ENCODE data around the gene XRCC1. TPM values are rescaled to one million over a fixed set of nuclear protein-coding genes. Genes with fewer than 3 reads are reported as not detected.

Gene XRCC1
- total RNA-seq, result 10 to 100 TPM; 11.2 to 21.3 (median 16.6) TPM
- 10 to 100 TPM; 11.3 to 19.3 TPM for polyA plus RNA-seq
- long read RNA-seq, donor 1, partial matches to known transcripts, result 7 of 9 reads
- long read RNA-seq, donor 1, other reads (novel, unspliced or antisense), result 0 of 9 reads
- long read RNA-seq, donor 2, transcript XRCC1-201 (17 exons, 2,802 nt), result major isoform, 46 of 83 reads
- long read RNA-seq, donor 2, partial matches to known transcripts, result 29 of 83 reads
- long read RNA-seq, donor 2, other reads (novel, unspliced or antisense), result 8 of 83 reads
- long read RNA-seq, donor 3, partial matches to known transcripts, result 3 of 6 reads
- long read RNA-seq, donor 3, other reads (novel, unspliced or antisense), result 1 of 6 reads

DNA sequence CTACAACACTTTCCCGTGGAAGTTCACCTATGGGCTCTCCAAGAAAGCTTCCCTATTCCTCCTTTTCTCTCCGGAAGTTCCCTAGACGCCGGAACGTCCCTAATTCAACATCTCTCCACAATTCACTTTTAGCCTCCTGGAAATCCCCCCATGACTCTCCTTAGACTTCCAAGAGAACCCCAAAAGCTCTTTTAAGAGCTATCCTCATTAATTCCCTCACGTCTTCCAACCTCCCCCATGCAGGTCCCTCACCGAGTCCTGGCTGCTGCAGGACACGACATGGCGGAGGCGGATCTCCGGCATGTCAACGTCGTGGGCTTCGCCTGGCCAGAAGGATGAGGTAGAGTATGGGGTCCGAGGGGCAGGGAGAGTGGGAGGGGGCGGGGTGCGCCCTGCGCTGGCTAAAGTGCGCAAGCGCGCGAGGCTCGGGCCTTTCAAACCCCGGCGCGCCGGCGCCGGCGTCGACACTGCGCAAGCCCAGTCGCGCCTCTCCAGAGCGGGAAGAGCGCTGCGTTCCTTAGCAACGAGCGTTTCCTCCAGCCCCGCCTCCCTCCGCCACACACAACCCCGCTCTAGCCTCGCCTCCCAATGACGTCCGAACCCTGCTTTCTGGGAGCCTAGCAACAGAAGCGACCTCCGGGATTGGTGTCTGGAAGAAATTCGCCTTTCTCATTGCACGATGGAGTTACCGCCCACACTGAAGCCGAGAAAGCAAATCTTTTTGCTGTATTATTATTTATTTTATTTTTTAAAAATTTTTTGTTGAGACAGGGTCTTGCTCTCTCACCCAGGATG lies at the start of gene XRCC1, which contains the start of gene PINLYP:
Gene XRCC1, minus strand, starts transcription at position 372 of the 795 bp plus-strand sequence. Its CDS starts 69 bp downstream, at position 303.
Gene PINLYP, plus strand, starts transcription at position 646 of the 795 bp plus-strand sequence. CDS start 1,391 bp downstream, outside the sequence.
- H3K9me3 ChIP-seq, result no peaks in the 10 kb centered on the region
- WGBS, 4 donors, result 0% methylated on average over 49 to 51 of the region's 51 CpGs
- peak; percentile 99 to 100 (median 100) for ATAC-seq
- DNase-seq, result peak; percentile 98 to 99 (median 99)
- peak within 1 kb of the TSS; percentile 57 to 96 (median 87) for H3K4me3 ChIP-seq
- intact Hi-C loops (cut with DNase I), result loop anchor here in 7 of 10 donors (1.0 to 2.0 kb wide), 3 partner anchors 21 to 23 kb away; partner anchors contain the start of genes IRGQ (in 6 of the 7) and ZNF576 (in 6 of the 7)
- peak in 1 of 2 donors; percentile 57 for TF ChIP-seq POLR2A (IDR thresholded peaks at IDR 0.05)
- TF ChIP-seq, protein P1, sequence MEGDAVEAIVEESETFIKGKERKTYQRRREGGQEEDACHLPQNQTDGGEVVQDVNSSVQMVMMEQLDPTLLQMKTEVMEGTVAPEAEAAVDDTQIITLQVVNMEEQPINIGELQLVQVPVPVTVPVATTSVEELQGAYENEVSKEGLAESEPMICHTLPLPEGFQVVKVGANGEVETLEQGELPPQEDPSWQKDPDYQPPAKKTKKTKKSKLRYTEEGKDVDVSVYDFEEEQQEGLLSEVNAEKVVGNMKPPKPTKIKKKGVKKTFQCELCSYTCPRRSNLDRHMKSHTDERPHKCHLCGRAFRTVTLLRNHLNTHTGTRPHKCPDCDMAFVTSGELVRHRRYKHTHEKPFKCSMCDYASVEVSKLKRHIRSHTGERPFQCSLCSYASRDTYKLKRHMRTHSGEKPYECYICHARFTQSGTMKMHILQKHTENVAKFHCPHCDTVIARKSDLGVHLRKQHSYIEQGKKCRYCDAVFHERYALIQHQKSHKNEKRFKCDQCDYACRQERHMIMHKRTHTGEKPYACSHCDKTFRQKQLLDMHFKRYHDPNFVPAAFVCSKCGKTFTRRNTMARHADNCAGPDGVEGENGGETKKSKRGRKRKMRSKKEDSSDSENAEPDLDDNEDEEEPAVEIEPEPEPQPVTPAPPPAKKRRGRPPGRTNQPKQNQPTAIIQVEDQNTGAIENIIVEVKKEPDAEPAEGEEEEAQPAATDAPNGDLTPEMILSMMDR (IDR thresholded peaks at IDR 0.05), result no peak
- H3K36me3 ChIP-seq, result peaks cover 0 to 26% (median 11%) of the 10 kb centered on the region in 9 donors
- H3K4me1 ChIP-seq, result peaks cover 6 to 24% (median 13%) of the 10 kb centered on the region in 12 donors
- peak within 1 kb of the TSS in 11 of 12 donors; percentile 49 to 93 (median 83) for H3K27ac ChIP-seq
- H3K27me3 ChIP-seq, result no peaks in the 10 kb centered on the region

DNA sequence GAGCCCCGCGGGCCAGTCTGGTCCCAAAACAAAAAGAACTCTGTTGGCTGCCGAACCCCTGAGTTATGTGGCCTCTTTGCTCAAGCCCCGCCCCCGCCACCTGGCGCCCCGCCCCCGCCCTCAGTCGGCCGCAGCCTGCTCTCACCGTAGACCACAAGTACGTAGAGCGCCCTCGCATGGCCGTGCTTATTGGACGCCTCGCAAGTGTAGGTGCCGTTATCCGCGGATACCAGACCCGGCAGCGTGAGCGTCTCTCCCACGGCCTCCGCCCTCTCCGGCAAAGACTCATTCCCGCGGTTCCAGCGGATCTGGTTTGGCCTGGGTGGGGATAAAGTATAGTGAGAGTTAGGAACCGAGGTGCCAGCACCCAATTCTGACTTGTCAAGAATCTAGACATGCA lies 49.6 kb upstream of the XRCC1 start:
- no peak for TF ChIP-seq POLR2A (IDR thresholded peaks at IDR 0.05)
- TF ChIP-seq, protein P1 (IDR thresholded peaks at IDR 0.05), result peak in 1 of 12 donors; percentile 16
- H3K27ac ChIP-seq, result no peak overlapping the region
- H3K4me1 ChIP-seq, result peaks cover 0 to 9% (median 6%) of the 10 kb centered on the region in 12 donors
- peak in 1 of 4 donors; percentile 34 for ATAC-seq
- H3K9me3 ChIP-seq, result no peaks in the 10 kb centered on the region
- 21 to 37% (median 30%) methylated on average over 17 to 30 of the region's 30 CpGs for WGBS, 4 donors
- H3K27me3 ChIP-seq, result peaks cover 0 to 2% (median 0%) of the 10 kb centered on the region in 9 donors
- no peaks in the 10 kb centered on the region for H3K36me3 ChIP-seq
- DNase-seq, result peak in 3 of 5 donors; percentile 36 to 81 (median 50)
- no peak overlapping the region for H3K4me3 ChIP-seq
- intact Hi-C loops (cut with DNase I), result no loop called here

GRCh38 chr19:43623889-43624670 lies 48.8 kb upstream of the XRCC1 start:
- Histone ChIP-seq H3K4me3 (no peak overlapping the region), H3K36me3 (no peaks in the 10 kb centered on the region), H3K4me1 (peaks cover 0 to 10% (median 6%) of the 10 kb centered on the region in 12 donors), H3K9me3 (no peaks in the 10 kb centered on the region), H3K27ac (no peak overlapping the region), H3K27me3 (peaks cover 0 to 2% (median 0%) of the 10 kb centered on the region in 9 donors)
- no peak for TF ChIP-seq POLR2A (IDR thresholded peaks at IDR 0.05)
- TF ChIP-seq, protein P1 (IDR thresholded peaks at IDR 0.05), result no peak
- DNase-seq (no peak), ATAC-seq (no peak)
- intact Hi-C loops (cut with DNase I), result no loop called here
- WGBS, 4 donors, result 77 to 86% (median 82%) methylated on average over 35 of the region's 35 CpGs

Measured in heart left ventricle (tissue), 16 donors.